HG03378 (cell line): ENCODE measurements around the gene E4F1.

ENCODE experiments used
- ATAC-seq: cut with Tn5 transposase; IDR thresholded peaks from one replicate; pipeline ENCODE4 v1.9.1; 2021; ENCODE audit warnings: mild to moderate bottlenecking, moderate library complexity; ENCODE audit not compliant: unreplicated experiment

E4F1 gene

GRCh38 chr16:2270588-2271470 is 47.4 kb downstream of the E4F1 start:
- ATAC-seq: no peak

- ATAC-seq: no peak
Observed at GRCh38 chr16:2271848-2272461, 48.6 kb downstream of the E4F1 start.

- ATAC-seq: no peak
Observed at GRCh38 chr16:2273484-2273883, 50.1 kb downstream of the E4F1 start.

- no peak for ATAC-seq
Observed at GRCh38 chr16:2273931-2274330, 50.5 kb downstream of the E4F1 start.

GRCh38 chr16:2275476-2276367 is 52.3 kb downstream of the E4F1 start:
- no peak for ATAC-seq

- ATAC-seq: no peak
Observed at GRCh38 chr16:2276368-2277195, 53.2 kb downstream of the E4F1 start.

- no peak for ATAC-seq
Observed at GRCh38 chr16:2277466-2278271, 54.3 kb downstream of the E4F1 start.

- ATAC-seq: no peak
Observed at GRCh38 chr16:2278272-2278608, 54.8 kb downstream of the E4F1 start.

- no peak for ATAC-seq
Observed at GRCh38 chr16:2278956-2279800, 55.8 kb downstream of the E4F1 start.

GRCh38 chr16:2280461-2280860 is 57.1 kb downstream of the E4F1 start:
- ATAC-seq: no peak

- ATAC-seq: no peak
Observed at GRCh38 chr16:2280981-2281542, 57.7 kb downstream of the E4F1 start.

GRCh38 chr16:2282262-2282661 is 58.9 kb downstream of the E4F1 start:
- no peak for ATAC-seq

- ATAC-seq: no peak
Observed at GRCh38 chr16:2282866-2283555, 59.6 kb downstream of the E4F1 start.

- no peak for ATAC-seq
Observed at GRCh38 chr16:2284001-2284770, 60.8 kb downstream of the E4F1 start.

GRCh38 chr16:2284797-2285576 is 61.6 kb downstream of the E4F1 start:
- ATAC-seq: no peak
